Keratinocyte (primary cell): Measurements from ENCODE around the gene UCKL1.

ENCODE experiments used
- EZH2 ChIP-seq: IDR thresholded peaks from one replicate; pipeline ENCODE4 v1.6.1; 2012; ENCODE audit warnings: inconsistent platforms, mild to moderate bottlenecking, low read length, moderate library complexity
- TF ChIP-seq, protein P1 (sequence below), 3 experiments: IDR thresholded peaks in 1 of 3; conservative IDR thresholded peaks in 1 of 3; optimal IDR thresholded peaks in 1 of 3; 2 replicates in 2 of 3; 3 replicates in 1 of 3; pipeline versions ENCODE3 to v1.5.1; 2011; ENCODE audit warnings: low read length in 3 of 3, mild to moderate bottlenecking in 3 of 3, moderate library complexity in 2 of 3, control low read depth in 1 of 3, inconsistent platforms in 1 of 3; ENCODE audit not compliant: insufficient read depth in 2 of 3; ENCODE audit errors: extremely low read depth in 1 of 3

DNA sequence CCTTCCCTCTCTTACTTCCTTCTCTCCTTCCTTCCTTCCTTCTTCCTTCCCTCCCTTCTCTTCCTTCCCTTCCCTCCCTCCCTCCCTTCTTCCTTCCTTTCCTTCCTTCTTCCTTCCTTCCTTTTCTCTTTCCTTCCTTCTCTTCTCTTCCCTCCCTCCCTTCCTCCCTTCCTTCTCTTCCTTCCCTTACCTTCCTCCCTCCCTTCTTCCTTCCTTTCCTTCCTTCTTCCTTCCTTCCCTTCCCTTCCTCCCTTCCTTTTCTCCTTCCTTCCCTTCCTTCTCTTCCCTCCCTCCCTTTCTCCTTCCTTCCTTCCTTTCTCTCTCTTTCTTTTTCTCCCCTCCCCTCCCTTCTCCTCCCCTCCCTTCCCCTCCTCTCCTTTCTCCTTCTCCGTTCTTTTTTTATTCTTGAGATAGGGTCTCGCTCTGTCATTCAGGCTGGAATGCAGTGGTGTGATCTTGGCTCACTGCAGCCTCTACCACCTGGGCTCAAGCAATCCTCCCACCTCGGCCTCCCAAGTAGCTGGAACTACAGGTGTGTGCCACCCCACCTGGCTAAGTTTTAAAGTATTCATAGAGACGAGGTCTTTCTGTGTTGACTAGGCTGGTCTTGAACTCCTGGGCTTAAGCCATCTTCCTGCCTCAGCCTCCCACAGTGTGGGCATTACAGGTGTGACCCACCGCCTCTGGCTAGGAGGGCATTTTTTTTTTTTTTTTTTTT is 14.7 kb upstream of the UCKL1 start:
- TF ChIP-seq EZH2 = no peak
- TF ChIP-seq, protein P1, sequence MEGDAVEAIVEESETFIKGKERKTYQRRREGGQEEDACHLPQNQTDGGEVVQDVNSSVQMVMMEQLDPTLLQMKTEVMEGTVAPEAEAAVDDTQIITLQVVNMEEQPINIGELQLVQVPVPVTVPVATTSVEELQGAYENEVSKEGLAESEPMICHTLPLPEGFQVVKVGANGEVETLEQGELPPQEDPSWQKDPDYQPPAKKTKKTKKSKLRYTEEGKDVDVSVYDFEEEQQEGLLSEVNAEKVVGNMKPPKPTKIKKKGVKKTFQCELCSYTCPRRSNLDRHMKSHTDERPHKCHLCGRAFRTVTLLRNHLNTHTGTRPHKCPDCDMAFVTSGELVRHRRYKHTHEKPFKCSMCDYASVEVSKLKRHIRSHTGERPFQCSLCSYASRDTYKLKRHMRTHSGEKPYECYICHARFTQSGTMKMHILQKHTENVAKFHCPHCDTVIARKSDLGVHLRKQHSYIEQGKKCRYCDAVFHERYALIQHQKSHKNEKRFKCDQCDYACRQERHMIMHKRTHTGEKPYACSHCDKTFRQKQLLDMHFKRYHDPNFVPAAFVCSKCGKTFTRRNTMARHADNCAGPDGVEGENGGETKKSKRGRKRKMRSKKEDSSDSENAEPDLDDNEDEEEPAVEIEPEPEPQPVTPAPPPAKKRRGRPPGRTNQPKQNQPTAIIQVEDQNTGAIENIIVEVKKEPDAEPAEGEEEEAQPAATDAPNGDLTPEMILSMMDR (optimal IDR thresholded peaks at IDR 0.05 in 1 of 3, IDR thresholded peaks at IDR 0.05 in 1 of 3, conservative IDR thresholded peaks at IDR 0.05 in 1 of 3; ENCODE audit: extremely low read depth in 1 of 3, insufficient read depth in 2 of 3, low read length in 3 of 3) = no peak
